Epithelial cell of esophagus (primary cell): ENCODE data around the gene COMMD3.
"Not testable (repeated sequence)": the region's sequence is repeated elsewhere in the genome, so short reads cannot be mapped to it uniquely, and the experiment has no call there.

Experiments
- DNase-seq: peaks from one replicate; pipeline ENCODE4 v3.0.0; 2010; ENCODE audit warnings: low read depth
- H3K4me3 ChIP-seq: 2 replicates; pipeline ENCODE4 v1.5.1; 2011; ENCODE audit warnings: mild to moderate bottlenecking, low read length, control low read depth
- TF ChIP-seq, protein P1 (sequence below): IDR thresholded peaks from 2 replicates; pipeline ENCODE4 v1.5.1; 2011; ENCODE audit warnings: low read depth, mild to moderate bottlenecking, low read length, control low read depth, inconsistent platforms; ENCODE audit not compliant: insufficient read depth; ENCODE audit errors: missing control alignments

COMMD3 gene

GRCh38 chr10:22309180-22310000 is 6.8 kb upstream of the COMMD3 start:
- no peak overlapping the region for H3K4me3 ChIP-seq
- DNase-seq: no peak
- TF ChIP-seq, protein P1, sequence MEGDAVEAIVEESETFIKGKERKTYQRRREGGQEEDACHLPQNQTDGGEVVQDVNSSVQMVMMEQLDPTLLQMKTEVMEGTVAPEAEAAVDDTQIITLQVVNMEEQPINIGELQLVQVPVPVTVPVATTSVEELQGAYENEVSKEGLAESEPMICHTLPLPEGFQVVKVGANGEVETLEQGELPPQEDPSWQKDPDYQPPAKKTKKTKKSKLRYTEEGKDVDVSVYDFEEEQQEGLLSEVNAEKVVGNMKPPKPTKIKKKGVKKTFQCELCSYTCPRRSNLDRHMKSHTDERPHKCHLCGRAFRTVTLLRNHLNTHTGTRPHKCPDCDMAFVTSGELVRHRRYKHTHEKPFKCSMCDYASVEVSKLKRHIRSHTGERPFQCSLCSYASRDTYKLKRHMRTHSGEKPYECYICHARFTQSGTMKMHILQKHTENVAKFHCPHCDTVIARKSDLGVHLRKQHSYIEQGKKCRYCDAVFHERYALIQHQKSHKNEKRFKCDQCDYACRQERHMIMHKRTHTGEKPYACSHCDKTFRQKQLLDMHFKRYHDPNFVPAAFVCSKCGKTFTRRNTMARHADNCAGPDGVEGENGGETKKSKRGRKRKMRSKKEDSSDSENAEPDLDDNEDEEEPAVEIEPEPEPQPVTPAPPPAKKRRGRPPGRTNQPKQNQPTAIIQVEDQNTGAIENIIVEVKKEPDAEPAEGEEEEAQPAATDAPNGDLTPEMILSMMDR: no peak

GRCh38 chr10:22310012-22310411 is 6.2 kb upstream of the COMMD3 start:
- H3K4me3 ChIP-seq, DNase-seq: not testable (repeated sequence)

- no peak overlapping the region for H3K4me3 ChIP-seq
- no peak for DNase-seq
- TF ChIP-seq, protein P1: no peak
Observed at GRCh38 chr10:22310928-22311327, 5.3 kb upstream of the COMMD3 start.

- peak; percentile 36 for DNase-seq
- no peak overlapping the region for H3K4me3 ChIP-seq
- TF ChIP-seq, protein P1: no peak
Observed at GRCh38 chr10:22314852-22315251, 1.3 kb upstream of the COMMD3 start.

- no peak for DNase-seq
- TF ChIP-seq, protein P1: no peak
- peak overlapping the region; percentile 62 for H3K4me3 ChIP-seq
Observed at GRCh38 chr10:22315455-22316285, 518 bp upstream of the COMMD3 start.

DNA sequence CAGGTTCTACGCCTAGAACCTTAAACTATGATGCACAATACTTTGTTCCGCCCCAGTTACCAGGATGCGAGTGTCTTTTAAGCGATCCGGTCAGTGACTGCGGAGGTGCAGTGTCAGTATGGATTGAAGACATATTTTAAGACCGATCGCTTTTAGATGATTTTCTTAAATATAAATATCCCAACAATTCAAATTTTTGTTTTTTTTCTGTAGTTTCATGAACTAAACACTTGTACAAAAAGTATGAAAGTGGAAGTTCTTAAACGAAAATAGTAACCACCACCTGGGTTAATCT is 835 bp downstream of the COMMD3 start:
- peak; percentile 79 for DNase-seq
- TF ChIP-seq, protein P1: no peak
- peak overlapping the region; percentile 62 for H3K4me3 ChIP-seq

GRCh38 chr10:22317771-22318565 is 1.8 kb downstream of the COMMD3 start:
- no peak overlapping the region for H3K4me3 ChIP-seq
- TF ChIP-seq, protein P1: no peak
- no peak for DNase-seq
